Effector memory CD8-positive, alpha-beta T cell (primary cell): ENCODE data around the gene HECW1.

Experiments
- ATAC-seq: fragments of 150-1000 bp; cut with Tn5 transposase; replicated peaks from 2 replicates; pipeline ENCODE4 v1.10.0; 2021; ENCODE audit warnings: mild to moderate bottlenecking, moderate library complexity
- DNase-seq, 3 experiments: peaks; one replicate each; pipeline ENCODE4 v3.0.0; 2021
- H3K27ac Mint-ChIP-seq, 2 donors: one replicate each; pipeline ENCODE4 v1.8.0; 2022; ENCODE audit warnings: mild to moderate bottlenecking in 2 of 2, mixed read lengths in 2 of 2, moderate library complexity in 2 of 2
- H3K27me3 Mint-ChIP-seq, 2 donors: one replicate each; pipeline ENCODE4 v1.8.0; 2022; ENCODE audit warnings: mixed read lengths in 2 of 2
- H3K36me3 Mint-ChIP-seq: one replicate; pipeline ENCODE4 v1.8.0; 2022; ENCODE audit warnings: mild to moderate bottlenecking, moderate library complexity, mixed read lengths; ENCODE audit not compliant: insufficient read depth
- H3K4me1 Mint-ChIP-seq, 2 donors: one replicate each; pipeline ENCODE4 v1.8.0; 2022; ENCODE audit warnings: low read depth in 2 of 2, mixed read lengths in 2 of 2
- H3K4me3 Mint-ChIP-seq, 2 donors: one replicate each; pipeline ENCODE4 v1.8.0; 2022; ENCODE audit warnings: mild to moderate bottlenecking in 2 of 2, mixed read lengths in 2 of 2, moderate library complexity in 2 of 2
- H3K9me3 Mint-ChIP-seq, 2 donors: one replicate each; pipeline ENCODE4 v1.8.0; 2022; ENCODE audit warnings: mixed read lengths in 2 of 2

HECW1 gene

DNA sequence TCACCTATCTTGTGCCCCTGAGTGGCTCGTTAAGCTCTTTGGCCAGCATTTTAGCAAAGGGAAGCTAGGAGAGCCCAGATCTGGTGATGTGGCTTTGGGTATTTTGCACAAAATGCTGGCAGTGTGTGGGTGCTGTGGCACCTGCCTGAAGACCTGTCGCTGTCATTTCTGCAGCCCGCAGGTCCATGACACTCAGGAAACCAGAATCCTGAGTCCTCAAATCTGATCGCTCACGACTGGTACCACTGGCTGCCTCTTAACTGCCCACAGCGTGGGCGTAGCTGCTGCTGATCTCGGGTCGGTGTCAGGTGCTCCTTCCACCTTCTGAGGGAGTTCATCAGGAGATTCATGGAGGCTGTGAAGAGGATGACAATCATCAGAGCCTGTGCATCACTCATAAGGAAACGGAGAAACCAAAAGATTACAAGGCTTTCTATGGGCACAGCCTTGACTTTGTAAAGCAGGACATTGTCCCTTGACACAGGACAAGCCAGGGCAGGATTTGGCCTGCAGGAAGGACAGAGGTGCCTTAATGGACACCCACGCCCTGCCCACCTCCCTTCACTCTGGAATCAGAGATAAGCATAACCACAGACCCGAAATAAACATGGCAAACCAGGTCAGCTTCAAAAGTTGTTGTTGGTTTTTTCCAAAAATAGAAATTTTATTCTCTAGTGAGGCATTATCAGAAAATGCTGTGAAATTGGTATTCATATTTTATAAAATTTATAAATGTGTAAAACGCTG lies 399.5 kb downstream of the HECW1 start:
- DNase-seq, result no peak
- peaks cover 12 to 31% of the 10 kb centered on the region in 2 donors for H3K27me3 Mint-ChIP-seq

DNA sequence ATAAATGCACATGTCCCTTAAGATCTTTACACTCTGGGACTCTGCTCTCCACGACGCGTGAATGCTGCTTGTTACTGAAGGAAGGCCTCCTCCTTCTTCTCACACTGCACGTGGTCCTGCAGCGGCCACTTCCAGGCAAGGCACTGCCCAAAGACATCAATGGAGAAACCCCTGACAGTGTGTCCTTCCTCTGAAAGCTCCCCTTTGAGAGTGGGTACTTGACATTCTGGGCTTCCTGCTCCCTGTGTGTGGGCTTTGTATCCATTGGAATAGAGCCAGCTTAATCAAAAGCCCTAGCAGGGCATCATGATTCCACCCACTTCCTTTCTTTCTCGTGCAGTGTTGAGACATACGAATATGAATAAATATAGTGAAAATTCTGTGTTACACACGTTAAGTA lies 400.8 kb downstream of the HECW1 start:
- Mint-ChIP-seq H3K36me3 (no peaks in the 10 kb centered on the region), H3K27ac (no peak overlapping the region), H3K4me3 (no peak overlapping the region), H3K4me1 (peaks cover 0 to 5% of the 10 kb centered on the region in 2 donors), H3K27me3 (peaks cover 12 to 24% of the 10 kb centered on the region in 2 donors), H3K9me3 (no peaks in the 10 kb centered on the region)
- DNase-seq (no peak), ATAC-seq (no peak)

More for the DNA sequence above, 399.5 kb downstream of the HECW1 start:
- H3K4me3 Mint-ChIP-seq, result no peak overlapping the region
- no peaks in the 10 kb centered on the region for H3K9me3 Mint-ChIP-seq
- ATAC-seq, result no peak
- no peaks in the 10 kb centered on the region for H3K36me3 Mint-ChIP-seq
- H3K4me1 Mint-ChIP-seq, result peaks cover 0 to 5% of the 10 kb centered on the region in 2 donors
- H3K27ac Mint-ChIP-seq, result no peak overlapping the region

DNA sequence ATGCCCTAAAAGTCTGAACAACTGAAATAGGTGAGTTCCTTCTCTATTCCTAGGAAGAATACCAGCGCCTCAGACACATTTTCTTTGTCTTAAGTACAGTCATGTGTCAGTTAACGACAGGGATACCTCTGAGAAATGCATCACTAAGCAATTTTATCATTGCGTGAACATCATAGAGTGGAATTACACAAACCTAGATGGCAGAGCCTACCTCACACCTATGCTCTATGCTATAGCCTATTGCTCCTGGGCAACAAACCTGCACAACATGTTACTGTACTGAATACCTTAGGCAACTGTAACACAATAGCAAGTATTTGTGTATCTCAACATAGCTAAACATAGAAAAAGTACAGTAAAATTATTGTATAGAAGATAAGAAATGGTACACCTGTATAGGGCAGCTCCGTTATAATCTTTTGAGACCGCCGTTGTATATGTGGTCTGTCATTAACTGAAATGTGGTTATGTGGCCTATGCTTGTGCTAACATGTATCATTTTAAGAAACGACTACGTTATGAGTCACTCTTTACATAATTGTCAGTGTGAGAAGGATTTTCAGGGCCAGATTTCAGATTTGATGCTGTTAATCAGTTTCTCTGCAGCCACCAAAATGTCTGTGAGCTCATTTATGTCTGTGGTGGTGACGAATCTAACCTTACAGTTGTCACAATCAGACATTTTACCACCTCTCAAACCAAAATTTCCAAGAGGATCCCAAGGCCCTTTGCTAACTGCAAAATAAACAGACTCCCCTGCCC lies 404.3 kb downstream of the HECW1 start:
- Mint-ChIP-seq H3K4me3 (no peak overlapping the region), H3K4me1 (peaks cover 0 to 5% of the 10 kb centered on the region in 2 donors), H3K27me3 (peaks cover 12 to 18% of the 10 kb centered on the region in 2 donors), H3K36me3 (no peaks in the 10 kb centered on the region), H3K27ac (no peak overlapping the region), H3K9me3 (no peaks in the 10 kb centered on the region)
- no peak for DNase-seq
- peak; percentile 76 for ATAC-seq

DNA sequence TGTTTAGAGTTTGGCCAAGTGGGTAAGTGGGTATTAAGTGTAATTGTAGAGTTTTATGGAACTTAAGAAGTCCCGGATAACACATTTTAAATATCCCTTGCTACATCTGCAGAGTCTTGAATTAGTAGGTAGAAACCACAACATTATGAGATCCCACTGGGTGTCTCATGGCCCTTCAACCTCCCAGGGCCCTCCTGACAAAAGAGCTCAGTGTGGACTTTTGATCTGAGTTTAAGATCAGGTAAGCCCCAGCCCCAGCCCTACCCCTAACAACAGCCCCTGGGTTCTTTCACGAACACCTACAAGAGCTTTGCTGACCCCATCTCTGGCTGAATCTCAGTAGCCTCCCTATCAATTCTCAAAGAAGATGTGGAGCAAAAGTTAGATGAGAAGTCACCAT lies 405.0 kb downstream of the HECW1 start:
- Mint-ChIP-seq H3K27ac (no peak overlapping the region), H3K36me3 (no peaks in the 10 kb centered on the region), H3K9me3 (no peaks in the 10 kb centered on the region), H3K27me3 (peaks cover 12 to 18% of the 10 kb centered on the region in 2 donors), H3K4me3 (no peak overlapping the region), H3K4me1 (peaks cover 0 to 5% of the 10 kb centered on the region in 2 donors)
- ATAC-seq (no peak), DNase-seq (no peak)

DNA sequence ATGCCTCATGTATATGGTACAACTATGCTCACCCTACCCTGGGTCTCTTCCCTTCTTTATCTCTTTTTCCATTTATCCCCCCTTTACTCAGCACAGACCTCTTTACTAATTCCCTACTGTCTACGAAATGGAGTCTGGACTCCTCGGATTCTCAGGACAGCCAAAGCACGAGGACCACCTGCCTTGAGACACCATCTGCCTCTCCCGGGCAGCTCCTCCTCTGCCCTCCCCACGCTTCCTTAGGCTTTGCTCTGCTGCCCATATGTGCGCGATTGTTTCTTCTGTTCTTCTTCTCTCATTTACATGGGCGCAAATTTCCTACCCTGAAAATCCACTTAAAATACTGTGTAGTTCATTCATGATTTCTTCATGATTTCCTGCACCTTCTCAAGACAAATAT lies 407.8 kb downstream of the HECW1 start:
- ATAC-seq, result no peak
- Mint-ChIP-seq H3K9me3 (no peaks in the 10 kb centered on the region), H3K4me1 (no peaks in the 10 kb centered on the region), H3K27me3 (peaks cover 0 to 5% of the 10 kb centered on the region in 2 donors), H3K4me3 (no peak overlapping the region), H3K27ac (no peak overlapping the region), H3K36me3 (no peaks in the 10 kb centered on the region)
- no peak for DNase-seq

DNA sequence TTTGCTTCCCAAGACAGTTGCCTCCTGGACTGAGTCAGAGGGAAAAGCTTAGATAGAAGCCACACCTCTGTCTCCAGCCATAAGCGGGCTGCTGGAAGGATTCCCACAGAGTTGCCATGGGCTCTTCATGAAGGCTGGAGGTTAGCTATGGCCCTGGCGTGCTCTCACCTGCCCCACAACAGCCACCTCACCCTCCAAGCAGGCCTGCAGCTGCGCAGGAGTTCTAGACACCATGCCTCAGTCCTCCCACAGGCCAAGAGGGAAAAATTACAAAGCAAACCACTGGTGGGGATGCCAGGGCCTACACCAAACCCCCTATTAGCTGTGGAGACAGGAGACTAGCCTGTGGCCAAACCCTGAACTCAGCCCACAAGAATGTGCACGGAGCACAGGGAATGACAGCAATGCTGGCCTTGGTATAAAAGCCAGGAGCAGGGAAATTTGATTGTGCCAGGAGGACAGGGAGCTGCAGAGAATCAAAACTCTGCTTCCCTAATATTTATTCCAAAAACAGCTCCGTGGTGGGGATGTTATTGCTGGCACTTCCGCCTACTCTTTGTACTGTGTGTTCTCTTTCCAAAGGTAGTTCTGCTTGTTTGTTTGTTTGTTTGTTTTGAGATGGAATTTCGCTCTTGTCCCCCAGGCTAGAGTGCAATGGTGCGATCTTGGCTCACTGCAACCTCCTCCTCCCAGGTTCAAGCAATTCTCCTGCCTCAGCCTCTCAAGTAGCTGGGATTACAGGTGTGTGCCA lies 410.1 kb downstream of the HECW1 start:
- Mint-ChIP-seq H3K4me3 (no peak overlapping the region), H3K27me3 (no peaks in the 10 kb centered on the region), H3K36me3 (no peaks in the 10 kb centered on the region), H3K4me1 (no peaks in the 10 kb centered on the region), H3K27ac (no peak overlapping the region), H3K9me3 (no peaks in the 10 kb centered on the region)
- DNase-seq (no peak), ATAC-seq (no peak)

DNA sequence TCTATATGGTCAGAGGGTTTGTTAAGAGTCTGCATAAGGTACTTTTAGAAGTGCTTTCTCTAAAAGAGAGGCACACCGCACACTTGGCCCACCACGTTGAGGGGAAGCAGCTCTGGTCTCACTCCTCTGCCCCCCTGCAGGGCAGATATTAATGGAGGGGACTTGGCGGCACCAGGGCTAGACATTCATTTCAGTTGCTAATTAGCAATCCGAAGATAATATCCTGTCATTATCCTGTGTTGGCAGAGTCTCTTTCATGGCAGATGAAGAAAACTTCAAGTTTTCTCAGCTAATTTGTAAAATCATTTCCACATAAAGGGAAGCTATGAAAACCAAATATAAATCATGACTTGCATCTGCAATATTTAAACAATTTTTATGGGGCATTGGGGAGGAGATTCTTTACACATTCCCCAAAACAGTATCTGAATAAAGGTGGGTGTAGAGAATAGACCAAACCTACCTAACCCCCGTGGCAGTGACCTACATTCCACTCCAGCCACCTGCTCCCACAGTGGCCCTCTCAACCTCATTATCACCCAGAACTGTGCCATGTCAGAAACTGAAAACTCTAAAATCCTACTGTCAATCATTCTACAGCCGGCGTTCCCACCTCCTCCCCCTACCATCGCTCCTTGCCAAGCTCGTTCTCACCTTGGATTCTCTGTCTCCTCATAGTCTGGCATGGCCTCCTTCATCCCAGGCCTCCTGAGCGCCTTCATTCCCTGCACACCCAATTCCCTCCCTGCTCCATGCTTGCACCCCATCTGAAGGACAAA lies 416.3 kb downstream of the HECW1 start:
- Mint-ChIP-seq H3K4me1 (no peaks in the 10 kb centered on the region), H3K9me3 (no peaks in the 10 kb centered on the region), H3K27ac (no peak overlapping the region), H3K27me3 (no peaks in the 10 kb centered on the region), H3K4me3 (no peak overlapping the region), H3K36me3 (no peaks in the 10 kb centered on the region)
- ATAC-seq (no peak), DNase-seq (no peak)

DNA sequence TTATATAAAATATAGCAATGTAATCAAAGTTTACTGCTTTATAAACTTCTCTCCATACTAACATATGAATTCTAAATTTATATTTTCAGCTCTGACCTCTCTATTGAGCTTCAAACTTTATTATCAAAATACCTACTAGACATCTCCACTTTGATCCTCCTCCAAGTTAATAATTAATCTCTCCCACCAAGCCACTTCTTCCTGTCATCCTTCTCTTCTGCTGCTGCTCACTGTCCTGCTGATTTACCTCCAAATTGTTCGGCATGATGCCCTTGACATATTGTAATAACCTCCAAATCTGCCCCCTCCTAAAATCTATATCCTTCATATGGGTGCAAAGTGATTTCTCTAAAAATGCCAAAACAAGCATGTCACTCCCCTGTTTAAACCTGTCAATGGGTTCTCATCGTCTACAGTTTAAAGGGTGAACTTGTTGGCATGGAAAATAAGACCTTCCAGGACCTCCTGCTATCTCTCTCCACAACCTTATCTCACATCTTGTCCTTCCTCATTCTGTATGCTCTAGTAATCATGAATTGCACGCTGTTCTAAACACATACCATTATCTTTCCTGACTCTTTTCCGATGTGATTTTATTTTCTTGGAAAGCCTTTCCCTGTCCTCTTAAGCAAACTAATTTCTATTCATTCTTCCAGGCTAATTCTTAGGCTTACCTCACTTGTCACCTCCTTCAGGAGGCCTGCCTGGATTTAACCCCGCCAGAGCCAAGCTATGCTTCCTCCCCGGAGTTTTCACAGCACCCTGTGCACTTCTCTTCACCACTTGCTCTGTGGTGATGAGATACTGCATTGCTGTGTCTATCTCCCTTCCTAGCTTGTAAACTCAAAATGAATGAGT lies 418.3 kb downstream of the HECW1 start:
- no peaks in the 10 kb centered on the region for H3K9me3 Mint-ChIP-seq
- DNase-seq (no peak), ATAC-seq (no peak)
- no peaks in the 10 kb centered on the region for H3K36me3 Mint-ChIP-seq
- H3K27ac Mint-ChIP-seq, result no peak overlapping the region
- H3K4me3 Mint-ChIP-seq, result no peak overlapping the region
- peaks cover 0 to 2% of the 10 kb centered on the region in 2 donors for H3K4me1 Mint-ChIP-seq
- no peaks in the 10 kb centered on the region for H3K27me3 Mint-ChIP-seq

DNA sequence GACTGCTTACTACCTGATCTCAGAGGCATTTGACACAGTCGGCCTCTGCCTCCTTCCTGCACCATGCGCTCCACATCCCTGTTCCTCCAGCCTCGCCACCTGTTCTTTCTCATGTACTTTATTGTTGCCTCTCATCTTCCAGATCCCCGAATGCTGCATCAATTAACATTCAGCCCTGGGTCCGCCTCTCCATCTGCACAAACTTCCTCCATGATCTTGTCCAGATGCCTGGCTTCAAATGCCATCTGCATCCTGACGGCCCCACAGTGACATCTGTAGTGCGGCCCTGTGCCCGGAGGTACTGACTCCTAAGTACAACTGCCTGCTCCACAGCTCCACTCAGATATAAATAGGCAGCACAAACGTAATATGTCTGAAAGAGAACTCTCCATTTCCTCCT lies 419.3 kb downstream of the HECW1 start:
- no peak overlapping the region for H3K27ac Mint-ChIP-seq
- H3K4me1 Mint-ChIP-seq, result peaks cover 0 to 2% of the 10 kb centered on the region in 2 donors
- H3K4me3 Mint-ChIP-seq, result no peak overlapping the region
- H3K36me3 Mint-ChIP-seq, result no peaks in the 10 kb centered on the region
- H3K27me3 Mint-ChIP-seq, result peaks cover 0 to 6% of the 10 kb centered on the region in 2 donors
- ATAC-seq (no peak), DNase-seq (no peak)
- H3K9me3 Mint-ChIP-seq, result no peaks in the 10 kb centered on the region

DNA sequence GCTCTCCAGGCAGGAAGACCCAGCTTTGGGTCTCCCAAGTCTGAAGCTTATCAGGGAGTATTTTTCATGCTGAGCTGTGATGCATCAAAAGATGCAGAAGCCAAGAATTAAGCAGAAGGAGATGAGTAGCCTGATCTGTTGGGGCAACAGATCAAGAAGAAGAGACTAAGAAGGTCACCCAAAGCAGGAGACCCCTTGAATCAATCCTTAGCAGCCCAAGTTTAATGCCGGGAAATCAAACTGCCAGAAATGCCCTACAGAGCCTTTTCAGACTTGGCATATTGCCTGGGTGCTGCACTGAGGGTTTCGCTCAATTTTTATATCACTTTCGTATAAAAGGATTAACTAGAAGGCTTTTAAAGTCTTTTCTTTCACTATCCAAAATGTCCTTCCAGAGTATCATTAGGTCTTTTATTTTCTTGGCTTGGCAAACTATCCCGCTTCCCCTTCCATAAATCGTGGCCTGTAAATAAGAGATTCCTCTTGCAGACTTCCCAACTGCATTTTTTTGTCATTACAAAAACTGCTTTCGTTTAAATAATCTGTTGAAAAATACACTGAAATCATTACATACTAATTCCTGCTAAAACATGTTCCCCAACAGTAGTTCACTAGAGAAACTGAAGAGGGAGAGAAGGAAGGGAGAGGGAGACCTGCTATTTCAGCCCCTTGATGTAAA lies 421.5 kb downstream of the HECW1 start:
- peaks cover 0 to 2% of the 10 kb centered on the region in 2 donors for H3K4me1 Mint-ChIP-seq

DNA sequence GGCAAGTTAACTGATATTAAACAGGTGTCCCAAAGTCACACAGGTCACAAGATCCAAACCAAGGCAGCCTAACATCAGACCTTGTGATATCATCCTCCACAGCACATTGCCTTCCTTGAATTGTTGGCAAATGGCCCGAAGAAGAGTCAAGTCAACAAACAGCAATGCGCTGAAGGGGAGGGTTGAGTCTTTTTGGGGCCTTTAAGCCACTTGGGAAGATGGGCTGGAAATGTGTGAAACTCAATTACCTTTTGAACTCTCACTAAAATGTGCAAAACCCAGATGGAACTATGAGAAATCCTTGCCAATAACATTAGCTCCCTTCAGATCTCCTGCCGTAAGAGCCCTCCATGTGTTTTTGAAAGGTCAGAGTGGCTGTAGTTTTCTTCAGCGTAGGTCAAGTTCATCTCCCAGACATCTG lies 422.6 kb downstream of the HECW1 start:
- DNase-seq (no peak), ATAC-seq (no peak)
- Mint-ChIP-seq H3K36me3 (no peaks in the 10 kb centered on the region), H3K9me3 (no peaks in the 10 kb centered on the region), H3K4me1 (peaks cover 0 to 2% of the 10 kb centered on the region in 2 donors), H3K27ac (no peak overlapping the region), H3K4me3 (no peak overlapping the region), H3K27me3 (peaks cover 0 to 17% of the 10 kb centered on the region in 2 donors)

More for the DNA sequence above, 421.5 kb downstream of the HECW1 start:
- DNase-seq (no peak), ATAC-seq (no peak)
- Mint-ChIP-seq H3K36me3 (no peaks in the 10 kb centered on the region), H3K9me3 (no peaks in the 10 kb centered on the region), H3K27ac (no peak overlapping the region), H3K4me3 (no peak overlapping the region), H3K27me3 (peaks cover 0 to 8% of the 10 kb centered on the region in 2 donors)
